CMK (cell line): ENCODE data around the gene TMEM174.

Experiments used
- DNase-seq: peaks from one replicate; pipeline ENCODE4 v3.0.0-alpha.2; 2010; ENCODE audit warnings: low read depth

TMEM174 gene

DNA sequence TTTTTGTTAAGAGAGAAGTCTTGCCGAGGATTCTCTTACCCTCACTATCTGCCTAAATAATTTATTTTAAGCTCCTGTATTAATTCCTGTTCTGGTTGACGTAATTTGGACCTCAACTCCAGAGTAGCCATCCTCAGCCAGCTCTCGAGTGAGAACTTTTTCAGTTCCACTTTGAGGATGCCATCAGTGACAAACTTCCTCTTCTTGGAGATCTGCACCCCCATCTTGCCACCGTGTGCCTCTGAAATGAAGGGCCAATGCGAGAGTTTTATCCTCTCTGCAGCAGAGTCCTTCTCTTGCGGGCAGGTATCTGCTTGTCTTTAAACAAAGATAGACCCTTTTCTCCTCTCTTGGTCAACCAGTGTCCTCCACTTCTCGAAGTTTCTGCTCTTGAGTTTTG is 19.5 kb upstream of the TMEM174 start:
- no peak for DNase-seq

- DNase-seq = no peak
Measured at GRCh38 chr5:73154208-73155006, 18.6 kb upstream of the TMEM174 start.

GRCh38 chr5:73155271-73156222 is 17.4 kb upstream of the TMEM174 start:
- DNase-seq = no peak

DNA sequence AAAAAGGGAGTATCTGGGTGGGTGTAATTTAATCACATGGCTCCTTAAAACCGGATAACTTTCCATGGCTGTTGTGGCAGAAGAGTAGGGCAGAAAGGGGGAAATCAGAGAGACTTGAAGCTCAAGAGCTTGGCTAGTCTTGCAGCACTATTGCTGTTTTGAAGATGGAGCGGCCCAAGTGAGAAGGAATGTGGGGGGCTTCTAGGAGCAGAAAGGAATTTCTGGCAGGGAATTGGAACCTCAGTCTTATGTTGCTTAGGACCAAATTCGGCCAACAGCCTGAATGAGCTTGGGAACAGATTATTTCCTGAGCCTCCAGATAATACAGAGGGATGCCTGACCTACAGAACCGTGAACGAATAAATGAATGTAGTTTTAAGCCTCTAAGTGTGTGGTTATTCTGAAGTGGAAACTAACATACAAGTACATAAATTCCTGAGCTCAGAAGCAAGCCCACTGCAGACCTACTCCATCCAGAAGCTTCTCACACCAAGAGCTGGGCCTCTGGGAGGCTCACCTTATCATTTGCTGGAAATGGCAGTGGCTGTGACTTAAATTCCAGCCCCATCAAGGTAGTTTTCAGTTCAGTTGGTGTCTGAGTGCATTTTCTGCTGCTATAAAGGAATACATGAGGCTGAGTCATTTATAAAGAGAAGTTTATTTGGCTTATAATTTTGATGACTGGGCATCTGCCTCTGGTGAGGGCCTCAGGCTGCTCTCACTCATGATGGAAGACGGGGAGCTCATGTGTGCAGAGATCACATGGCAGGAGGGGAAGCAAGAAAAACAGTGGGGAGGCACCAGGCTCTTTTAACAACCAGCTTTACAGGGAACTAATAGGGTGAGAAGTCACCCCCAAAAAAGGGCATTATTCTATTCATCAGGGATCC is 15.3 kb upstream of the TMEM174 start:
- DNase-seq = no peak

DNA sequence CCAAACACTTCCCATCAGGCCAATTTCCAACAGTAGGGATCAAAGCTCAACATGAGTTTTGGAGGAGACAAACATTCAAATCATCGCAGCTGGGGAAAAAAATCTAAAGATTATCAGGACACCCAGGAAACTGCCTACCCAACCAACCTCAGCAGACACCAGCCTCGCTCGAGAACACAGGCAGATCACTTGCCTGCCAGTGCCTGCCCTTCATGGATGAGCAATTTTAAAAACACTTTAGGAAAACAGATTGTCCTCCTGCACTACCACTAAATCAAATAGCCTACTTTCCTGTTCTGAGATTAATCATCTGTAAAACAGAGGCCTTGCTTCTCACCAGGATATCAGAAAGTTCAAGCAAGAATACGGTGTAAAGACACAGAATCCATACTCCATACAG is 14.7 kb upstream of the TMEM174 start:
- no peak for DNase-seq

- peak; percentile 20 for DNase-seq
Measured at GRCh38 chr5:73160239-73160671, 12.7 kb upstream of the TMEM174 start.

DNA sequence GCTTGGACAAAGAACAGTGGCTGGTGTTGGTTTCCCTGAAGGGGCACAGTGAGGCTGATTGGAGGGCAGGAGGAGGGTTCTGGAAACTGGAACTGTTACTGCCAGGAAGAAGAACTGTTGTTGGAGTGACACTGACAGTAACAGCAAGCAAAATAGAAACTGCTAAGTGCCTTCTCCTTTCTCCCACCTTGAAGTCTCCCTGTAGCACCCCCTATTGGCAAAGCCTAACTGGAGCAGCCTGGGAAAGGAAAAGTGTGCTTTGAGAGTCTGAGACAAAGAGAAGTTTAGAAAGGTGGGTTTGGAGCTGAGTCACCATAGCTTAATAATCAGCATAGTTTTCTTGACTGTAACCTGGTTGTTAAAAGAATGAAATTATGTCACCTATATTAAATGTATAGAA is 2.5 kb upstream of the TMEM174 start:
- DNase-seq = no peak

- no peak for DNase-seq
Measured at GRCh38 chr5:73171495-73171894, 1.5 kb upstream of the TMEM174 start.

- DNase-seq = no peak
Measured at GRCh38 chr5:73174100-73174815, 1.3 kb downstream of the TMEM174 start.

DNA sequence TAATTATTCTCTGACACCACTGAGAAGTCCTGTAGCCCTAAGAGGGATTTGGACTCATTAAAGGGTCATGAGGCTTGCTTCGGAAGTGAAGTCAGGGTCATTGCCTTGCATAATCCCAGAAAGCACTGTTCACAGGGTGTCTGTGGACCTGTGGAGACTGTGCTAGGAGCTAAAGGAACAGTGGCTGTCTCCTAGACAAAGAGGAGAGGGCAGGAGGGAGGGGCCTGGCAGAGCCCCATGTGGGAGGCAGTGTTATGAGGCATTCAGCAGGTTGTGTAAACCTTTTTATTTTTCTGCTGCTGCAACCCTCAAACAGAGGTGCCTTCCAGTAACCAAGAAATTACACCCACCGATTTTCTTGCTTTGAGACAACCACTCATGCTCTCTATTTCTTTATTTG is 3.3 kb downstream of the TMEM174 start:
- DNase-seq = no peak

- no peak for DNase-seq
Measured at GRCh38 chr5:73178265-73178664, 5.3 kb downstream of the TMEM174 start.

DNA sequence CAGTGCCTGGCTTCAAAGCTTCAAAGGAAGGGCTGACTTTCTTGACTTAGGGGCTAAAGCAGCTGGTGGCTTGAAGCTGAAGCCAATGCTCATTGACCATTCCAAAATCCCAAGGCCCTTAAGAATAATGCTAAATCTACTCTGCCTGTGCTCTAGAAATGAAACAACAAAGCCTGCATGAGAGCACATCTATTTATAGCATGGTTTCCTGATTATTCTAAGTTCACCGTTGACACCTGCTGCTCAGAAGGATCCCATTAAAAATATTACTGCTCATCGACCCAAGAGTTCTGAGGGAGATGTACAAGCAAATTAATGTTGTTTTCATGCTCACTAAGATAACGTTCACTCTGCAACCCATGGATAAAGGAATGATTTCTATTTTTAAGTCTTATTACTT is 6.7 kb downstream of the TMEM174 start:
- DNase-seq = no peak

GRCh38 chr5:73180566-73180965 is 7.6 kb downstream of the TMEM174 start:
- DNase-seq = no peak

DNA sequence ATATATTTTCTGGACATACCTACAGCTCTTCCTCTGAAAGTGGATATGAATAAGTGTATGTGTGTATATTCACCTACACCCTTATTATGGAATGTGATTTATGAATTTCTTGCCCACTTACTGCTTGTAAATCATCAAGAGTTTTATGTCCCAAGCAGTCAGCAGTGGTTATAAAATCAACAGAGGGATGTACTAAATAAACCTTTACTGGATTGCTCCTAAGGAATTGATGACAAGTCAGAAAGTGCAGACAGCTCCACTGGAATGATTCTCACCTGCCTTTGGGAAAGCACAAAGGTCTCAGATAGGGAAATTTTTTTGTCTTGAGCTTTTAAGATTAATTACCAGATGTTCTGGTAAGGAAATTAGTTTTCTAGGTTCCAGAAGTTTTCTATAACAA is 9.3 kb downstream of the TMEM174 start:
- DNase-seq = no peak

- no peak for DNase-seq
Measured at GRCh38 chr5:73183000-73183399, 10.0 kb downstream of the TMEM174 start.

DNA sequence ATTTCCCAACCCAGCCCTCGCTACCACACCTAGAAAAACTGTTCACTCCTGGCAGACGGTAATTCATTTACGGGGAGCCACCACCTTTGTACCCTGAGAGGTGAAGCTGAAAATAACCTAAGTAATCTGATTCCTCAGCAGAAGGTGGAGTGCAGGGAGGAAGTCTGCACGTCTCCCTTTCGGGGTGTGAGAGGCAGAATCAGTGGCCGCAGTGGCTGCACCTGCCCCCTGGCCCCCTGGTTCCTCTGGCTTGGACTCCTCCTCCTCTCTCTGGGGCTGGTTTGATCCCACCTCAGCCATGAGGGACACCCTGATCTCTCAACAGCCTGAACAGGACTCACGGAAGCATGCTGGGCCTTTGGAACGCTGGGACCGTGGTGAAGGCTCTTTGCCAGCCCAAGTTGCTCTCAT is 10.5 kb downstream of the TMEM174 start:
- no peak for DNase-seq

- no peak for DNase-seq
Measured at GRCh38 chr5:73186976-73187375, 14.0 kb downstream of the TMEM174 start.

DNA sequence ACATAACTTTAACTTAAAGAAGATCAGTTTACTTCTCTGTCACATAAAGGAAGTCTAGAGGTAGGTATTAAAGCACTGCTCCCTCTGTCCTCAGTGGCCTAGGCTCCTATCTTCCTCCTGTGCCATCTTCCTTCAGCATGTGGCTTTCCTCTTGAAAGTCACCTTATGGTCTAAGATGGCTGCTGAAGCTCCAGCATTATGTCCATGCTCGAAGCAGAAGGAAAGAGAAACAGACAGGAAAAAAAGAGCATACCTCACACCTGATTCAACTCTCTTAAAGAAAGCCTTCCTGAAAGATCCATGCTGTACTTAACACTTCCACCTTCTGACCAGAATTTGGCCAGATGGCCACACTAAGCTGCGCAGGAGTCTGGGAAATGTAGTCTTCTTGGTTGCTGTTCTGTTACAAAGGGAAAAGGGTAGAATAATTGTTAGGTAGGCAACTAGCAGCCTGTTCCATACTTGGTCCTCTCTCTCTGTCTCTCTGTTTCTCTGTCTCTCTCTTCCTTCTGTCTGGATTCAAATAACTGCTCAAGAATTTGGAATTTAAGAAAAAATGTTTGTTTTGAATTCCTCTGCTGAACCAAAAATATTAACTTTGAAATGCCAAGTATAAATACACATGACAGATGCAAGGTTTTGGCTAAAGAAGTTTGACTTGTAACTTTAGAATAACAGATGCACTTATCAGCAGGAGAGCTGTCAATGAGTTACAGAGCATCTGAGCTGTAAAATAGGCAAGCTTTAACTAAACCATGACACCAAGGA is 16.0 kb downstream of the TMEM174 start:
- DNase-seq = no peak

DNA sequence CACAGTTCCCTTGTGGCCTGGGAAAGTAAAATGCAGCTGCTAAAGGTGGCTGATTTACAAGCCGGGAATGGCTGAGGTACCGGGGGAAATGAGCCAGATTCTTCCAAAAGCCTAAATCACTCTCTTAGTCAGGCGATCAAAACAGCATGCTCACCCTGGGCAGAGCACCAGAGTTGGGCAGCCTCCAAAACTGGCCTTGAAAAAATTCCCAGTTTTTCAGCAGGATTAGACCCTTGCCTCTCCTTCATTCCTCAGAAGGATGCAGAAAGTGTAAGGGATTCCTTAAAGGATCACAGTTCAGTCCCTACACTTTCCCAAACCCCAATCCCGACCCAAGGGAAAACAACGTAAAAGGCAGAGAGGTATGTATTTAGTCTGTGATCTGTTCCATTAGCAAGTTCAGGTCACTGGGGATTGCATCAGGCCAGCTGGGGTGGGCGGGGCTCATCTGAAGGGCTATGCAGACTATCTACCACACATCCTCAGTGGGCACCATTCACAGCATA is 16.9 kb downstream of the TMEM174 start:
- no peak for DNase-seq

- DNase-seq = no peak
Measured at GRCh38 chr5:73192370-73192769, 19.4 kb downstream of the TMEM174 start.
